Left colon (tissue), 2 donors: Measurements from ENCODE around the gene CDH23. TPM values are rescaled to one million over a fixed set of nuclear protein-coding genes. Genes with fewer than 3 reads are reported as not detected.

ENCODE experiments used
- ATAC-seq: fragments of 200-7000 bp; cut with Tn5 transposase; one replicate; pipeline ENCODE4 v1.9.1; 2020; ENCODE audit warnings: mild to moderate bottlenecking, moderate library complexity
- DNase-seq, 2 donors: peaks; one replicate each; pipeline ENCODE4 v3.0.0-alpha.2; 2020
- intact Hi-C, 2 donors: fragments of 100-400 bp; cut with DNase I in 1 of 2; cut with micrococcal nuclease in 1 of 2; formaldehyde crosslinking; loops; one replicate each; pipeline versions ENCODE4 v1.11.2 to v1.14.0; 2022; cut with DNase I, micrococcal nuclease
- total RNA-seq, 2 donors: library from RNA; stranded (reverse); fragmentation: NEBNext Ultra II Directional; extraction: Animal tissue kit (Norgen Biotek cat#: 25700); gene quantifications; one replicate each; pipeline ENCODE4 v1.2.1, GENCODE V29; 2021
- donor health status: DM: no; HTN: no; CAD: no.
- donor health status: DM: yes; HTN: yes; CAD: no.

Gene CDH23
- total RNA-seq, 2 donors from 2014 or later, result 2.2 to 2.5 TPM

- DNase-seq, result no peak
- no peak for ATAC-seq
- intact Hi-C loops, result loop anchor here in 1 of 2 donors (5.0 kb wide), 1 partner anchor 179 kb away; no protein-coding TSS in a partner anchor
These were observed 8.0 kb upstream of the CDH23 start for GRCh38 chr10:71388583-71389310.

- DNase-seq, result no peak
- intact Hi-C loops, result loop anchor here (5.0 to 10.0 kb wide), 2 partner anchors 177 to 185 kb away; no protein-coding TSS in a partner anchor
- no peak for ATAC-seq
These were observed 6.8 kb upstream of the CDH23 start for GRCh38 chr10:71389768-71390460.

GRCh38 chr10:71390461-71390835 is 6.3 kb upstream of the CDH23 start:
- peak; percentile 39 for ATAC-seq
- DNase-seq, result no peak
- intact Hi-C loops, result loop anchor here in 1 of 2 donors (10.0 kb wide), 1 partner anchor 184 kb away; no protein-coding TSS in a partner anchor

- intact Hi-C loops, result loop anchor here in 1 of 2 donors (10.0 kb wide), 1 partner anchor 184 kb away; no protein-coding TSS in a partner anchor
- ATAC-seq, result no peak
- no peak for DNase-seq
These were observed 5.6 kb upstream of the CDH23 start for GRCh38 chr10:71390921-71391690.

- intact Hi-C loops, result loop anchor here in 1 of 2 donors (10.0 kb wide), 1 partner anchor 183 kb away; no protein-coding TSS in a partner anchor
- DNase-seq (no peak), ATAC-seq (no peak)
These were observed 5.0 kb upstream of the CDH23 start for GRCh38 chr10:71391701-71392100.

- ATAC-seq, result no peak
- intact Hi-C loops, result loop anchor here in 1 of 2 donors (10.0 kb wide), 1 partner anchor 183 kb away; no protein-coding TSS in a partner anchor
- no peak for DNase-seq
These were observed 4.4 kb upstream of the CDH23 start for GRCh38 chr10:71392292-71392691.

GRCh38 chr10:71392791-71393781 is 3.6 kb upstream of the CDH23 start:
- intact Hi-C loops, result loop anchor here in 1 of 2 donors (10.0 kb wide), 1 partner anchor 182 kb away; no protein-coding TSS in a partner anchor
- no peak for DNase-seq

GRCh38 chr10:71393841-71394475 is 2.8 kb upstream of the CDH23 start:
- no peak for ATAC-seq
- intact Hi-C loops, result loop anchor here in 1 of 2 donors (10.0 kb wide), 1 partner anchor 181 kb away; no protein-coding TSS in a partner anchor
- DNase-seq, result no peak

More at GRCh38 chr10:71392791-71393781, 3.6 kb upstream of the CDH23 start:
- ATAC-seq, result no peak

GRCh38 chr10:71394926-71395562 is 1.7 kb upstream of the CDH23 start:
- DNase-seq, result no peak
- ATAC-seq, result no peak
- intact Hi-C loops, result loop anchor here in 1 of 2 donors (10.0 kb wide), 1 partner anchor 180 kb away; no protein-coding TSS in a partner anchor

GRCh38 chr10:71395621-71396020 is 1.1 kb upstream of the CDH23 start:
- no peak for DNase-seq
- no peak for ATAC-seq
- intact Hi-C loops, result loop anchor here in 1 of 2 donors (10.0 kb wide), 1 partner anchor 179 kb away; no protein-coding TSS in a partner anchor

- intact Hi-C loops, result loop anchor here in 1 of 2 donors (10.0 kb wide), 1 partner anchor 179 kb away; no protein-coding TSS in a partner anchor
- peak in 1 of 2 donors; percentile 44 for DNase-seq
These were observed 523 bp upstream of the CDH23 start for GRCh38 chr10:71396084-71396710.

GRCh38 chr10:71397296-71398212 is 834 bp downstream of the CDH23 start:
- intact Hi-C loops, result loop anchor here in 1 of 2 donors (10.0 kb wide), 1 partner anchor 177 kb away; no protein-coding TSS in a partner anchor
- DNase-seq (no peak), ATAC-seq (no peak)

More at GRCh38 chr10:71396084-71396710, 523 bp upstream of the CDH23 start:
- peak; percentile 77 for ATAC-seq

GRCh38 chr10:71398976-71399375 is 2.3 kb downstream of the CDH23 start:
- no peak for ATAC-seq

GRCh38 chr10:71399946-71400345 is 3.2 kb downstream of the CDH23 start:
- ATAC-seq, result no peak

More at GRCh38 chr10:71398976-71399375, 2.3 kb downstream of the CDH23 start:
- DNase-seq, result no peak
- intact Hi-C loops, result loop anchor here in 1 of 2 donors (10.0 kb wide), 1 partner anchor 176 kb away; no protein-coding TSS in a partner anchor

GRCh38 chr10:71401056-71401455 is 4.3 kb downstream of the CDH23 start:
- intact Hi-C loops, result no loop called here
- DNase-seq (no peak), ATAC-seq (no peak)

More at GRCh38 chr10:71399946-71400345, 3.2 kb downstream of the CDH23 start:
- intact Hi-C loops, result loop anchor here in 1 of 2 donors (10.0 kb wide), 1 partner anchor 175 kb away; no protein-coding TSS in a partner anchor
- DNase-seq, result no peak
